Measurements from ENCODE around the gene EFCAB12.

GRCh38 chr3:129375099-129375498 is 53.3 kb downstream of the EFCAB12 start:
- TF ChIP-seq REST (IDR thresholded peaks at IDR 0.05; ENCODE audit: insufficient read depth in 1 of 2, low read depth in 2 of 2, low read length in 1 of 2) (no peak), CTCF (IDR thresholded peaks at IDR 0.05) (no peak), SIN3A (IDR thresholded peaks at IDR 0.05; ENCODE audit: borderline replicate concordance, insufficient read depth, low read depth, low read length) (no peak), POLR2AphosphoS5 (IDR thresholded peaks at IDR 0.05; ENCODE audit: low read depth, low read length) (no peak), TCF7L2 (IDR thresholded peaks at IDR 0.05; ENCODE audit: low read depth, low read length) (no peak)

All from Panc1 (cell line).